Stimulated activated CD4-positive, alpha-beta T cell treated with anti-CD3 and anti-CD28 coated beads, TNF-alpha, amount 100 ng/mL, for 24 hours (primary cell): ENCODE measurements around the gene FAM107B.

Experiments used
- DNase-seq, 3 experiments: peaks; one replicate each; pipeline ENCODE4 v3.0.0-alpha.2; 2020; ENCODE audit warnings: low read depth in 3 of 3

FAM107B gene

DNA sequence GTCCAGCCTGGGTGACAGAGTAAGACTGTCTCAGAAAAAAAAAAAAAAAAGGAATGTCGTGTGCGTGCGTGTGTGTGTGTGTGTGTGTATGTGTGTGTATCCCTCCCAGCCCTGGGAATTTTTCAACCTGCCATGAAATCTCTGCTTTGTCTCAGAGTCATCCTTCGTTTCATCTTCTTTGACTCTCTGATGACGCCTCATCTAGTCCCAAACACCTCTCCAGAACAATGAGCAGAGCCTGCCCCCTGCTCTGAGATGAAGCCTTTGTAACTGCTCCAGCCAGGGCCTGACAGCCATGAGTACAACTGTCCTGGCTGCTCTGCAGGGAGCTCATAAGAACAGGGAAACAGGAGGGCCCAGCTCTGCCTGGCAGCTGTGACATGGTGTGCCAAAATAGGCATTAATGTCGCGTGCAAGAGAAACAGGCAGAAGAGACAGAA is 149.5 kb downstream of the FAM107B start:
- no peak for DNase-seq

GRCh38 chr10:14624600-14624999 is 150.1 kb downstream of the FAM107B start:
- DNase-seq = no peak

GRCh38 chr10:14623931-14624330 is 150.8 kb downstream of the FAM107B start:
- no peak for DNase-seq

DNA sequence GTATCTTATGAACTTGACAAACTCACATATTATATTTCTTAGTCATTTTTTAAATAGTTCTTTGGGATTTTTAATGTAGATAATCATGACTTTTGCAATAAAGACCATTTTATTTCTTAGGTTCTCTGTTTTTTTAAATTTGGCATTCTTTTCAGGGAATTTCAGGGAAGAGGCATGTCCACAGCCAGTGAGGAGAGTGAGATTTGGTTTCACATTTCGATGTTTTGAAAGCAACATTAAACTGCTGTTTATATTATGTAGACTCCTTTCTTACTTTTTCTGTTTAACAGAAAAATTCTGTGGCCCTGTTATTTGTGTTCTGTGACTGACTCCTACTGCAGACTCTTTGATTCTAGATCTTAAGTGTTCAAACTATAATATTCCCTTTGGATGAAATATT is 153.7 kb downstream of the FAM107B start:
- no peak for DNase-seq

GRCh38 chr10:14618674-14619073 is 156.0 kb downstream of the FAM107B start:
- no peak for DNase-seq

DNA sequence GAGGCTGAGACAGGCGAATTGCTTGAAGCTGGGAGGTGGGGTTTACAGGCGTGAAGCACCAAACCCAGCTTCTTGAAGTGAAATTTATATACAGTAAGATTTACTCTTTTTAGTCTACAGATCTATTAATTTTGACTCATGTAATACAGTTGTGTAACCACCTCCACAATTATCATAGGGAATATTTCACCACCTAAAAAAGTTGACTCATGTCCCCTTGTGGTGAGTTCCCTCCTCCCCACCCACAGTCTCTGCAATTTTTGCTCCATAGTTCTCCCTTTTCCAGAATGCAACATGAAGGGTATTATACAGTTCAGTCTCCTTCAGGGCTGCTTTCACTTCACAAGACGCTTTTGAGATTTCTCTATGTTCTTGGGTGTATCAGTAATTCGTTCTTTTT is 156.8 kb downstream of the FAM107B start:
- no peak for DNase-seq

DNA sequence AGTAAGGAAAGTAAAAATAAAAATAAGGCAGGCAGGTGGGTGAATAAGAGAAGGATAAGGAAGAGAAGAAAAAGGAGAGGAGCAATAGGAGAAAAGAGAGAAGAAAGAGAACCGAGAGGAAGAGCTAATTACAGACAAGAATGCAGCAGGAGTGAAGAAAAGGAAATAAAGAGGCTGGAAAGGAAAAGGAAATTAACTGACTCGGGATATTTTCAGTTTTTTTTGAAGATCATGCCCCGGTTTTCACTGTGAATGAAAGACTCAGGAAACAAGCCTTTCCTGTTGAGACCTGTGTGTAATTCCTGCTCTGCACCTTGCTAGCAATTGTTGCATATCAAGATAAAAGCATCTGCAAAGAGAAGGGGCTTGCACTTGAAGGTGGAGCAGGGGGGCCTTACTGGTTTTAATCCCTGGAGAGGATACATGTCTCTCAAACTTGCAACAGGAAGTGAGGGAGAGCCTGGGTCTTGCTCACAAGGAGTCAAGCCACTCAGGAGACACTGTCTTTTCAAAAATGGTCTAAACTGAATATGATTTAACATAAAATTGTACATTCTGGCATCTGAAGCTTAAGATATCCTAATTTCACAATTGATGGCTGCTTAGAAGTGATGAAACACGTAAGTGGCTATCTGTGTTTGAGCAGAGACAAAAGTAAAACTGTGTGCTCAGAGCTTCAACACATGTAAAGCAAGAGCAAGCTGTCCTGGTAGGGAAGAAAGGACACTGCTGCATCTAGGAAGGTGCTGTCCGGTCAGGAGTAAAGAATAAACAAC is 157.6 kb downstream of the FAM107B start:
- no peak for DNase-seq

GRCh38 chr10:14616465-14616864 is 158.2 kb downstream of the FAM107B start:
- no peak for DNase-seq

GRCh38 chr10:14613588-14613920 is 161.1 kb downstream of the FAM107B start:
- DNase-seq = no peak

DNA sequence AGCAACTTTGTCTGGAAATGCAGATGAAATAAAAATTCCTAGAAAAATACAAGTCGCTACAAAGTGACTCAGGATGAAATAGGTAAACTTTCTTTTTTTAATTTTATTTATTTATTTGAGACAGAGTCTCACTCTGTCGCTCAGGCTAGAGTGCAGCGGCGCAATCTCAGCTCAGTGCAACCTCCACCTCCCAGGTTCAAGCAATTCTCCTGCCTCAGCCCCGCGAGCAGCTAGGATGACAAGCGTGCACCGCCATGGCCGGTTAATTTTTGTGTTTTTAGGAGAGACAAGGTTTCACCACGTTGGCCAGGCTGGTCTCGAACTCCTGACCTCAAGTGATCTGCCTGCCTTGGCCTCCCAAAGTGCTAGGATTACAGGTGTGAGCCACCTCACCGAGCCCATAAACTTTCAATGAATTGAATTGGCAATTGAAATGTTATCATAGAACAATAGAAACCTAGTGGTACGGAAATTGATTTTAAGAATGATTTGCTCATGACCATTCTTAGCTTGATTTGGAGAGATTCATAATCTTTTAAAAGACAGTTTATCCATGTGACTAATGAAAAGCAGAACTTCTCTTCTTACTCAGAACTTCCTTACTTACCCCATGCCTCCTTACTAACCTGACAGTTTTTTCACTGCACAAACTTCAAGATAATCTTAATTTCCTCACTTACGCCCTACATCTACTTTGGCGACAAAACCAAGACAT is 161.7 kb downstream of the FAM107B start:
- DNase-seq = no peak

DNA sequence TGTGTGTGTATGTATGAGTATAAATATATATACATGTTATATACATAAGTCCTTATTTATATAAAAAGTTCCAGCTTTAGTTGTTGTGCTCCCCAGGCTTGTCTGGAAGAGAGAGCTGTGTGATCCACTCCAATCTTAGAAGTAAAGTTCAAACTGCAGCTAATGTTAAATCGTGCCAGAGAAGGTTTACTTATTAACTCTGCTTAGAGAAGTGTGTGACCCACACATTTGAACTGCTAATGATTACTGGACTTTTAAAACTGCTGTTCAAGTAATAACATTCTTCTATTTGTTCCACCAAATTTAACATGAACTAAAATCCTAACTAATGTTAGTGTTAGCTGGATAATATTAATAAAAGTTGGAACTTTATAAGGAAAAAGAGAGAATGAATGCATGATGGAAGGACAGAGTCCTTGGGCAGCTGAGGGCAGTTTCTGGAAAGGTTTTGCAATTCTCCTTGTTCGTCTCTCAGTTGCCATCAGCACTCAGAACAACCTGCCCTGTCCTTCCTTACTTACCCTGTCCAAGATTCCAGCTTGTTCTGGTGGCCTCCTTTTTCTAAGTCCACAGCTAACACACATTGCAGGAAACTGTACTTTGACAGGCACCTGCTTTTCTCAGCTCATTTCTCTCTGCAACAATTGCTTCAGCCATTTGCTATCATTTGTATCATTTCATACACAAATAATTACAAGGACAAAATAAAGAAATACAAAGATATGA is 162.6 kb downstream of the FAM107B start:
- no peak for DNase-seq

GRCh38 chr10:14609178-14609577 is 165.5 kb downstream of the FAM107B start:
- no peak for DNase-seq

GRCh38 chr10:14608381-14609001 is 166.2 kb downstream of the FAM107B start:
- DNase-seq = no peak

DNA sequence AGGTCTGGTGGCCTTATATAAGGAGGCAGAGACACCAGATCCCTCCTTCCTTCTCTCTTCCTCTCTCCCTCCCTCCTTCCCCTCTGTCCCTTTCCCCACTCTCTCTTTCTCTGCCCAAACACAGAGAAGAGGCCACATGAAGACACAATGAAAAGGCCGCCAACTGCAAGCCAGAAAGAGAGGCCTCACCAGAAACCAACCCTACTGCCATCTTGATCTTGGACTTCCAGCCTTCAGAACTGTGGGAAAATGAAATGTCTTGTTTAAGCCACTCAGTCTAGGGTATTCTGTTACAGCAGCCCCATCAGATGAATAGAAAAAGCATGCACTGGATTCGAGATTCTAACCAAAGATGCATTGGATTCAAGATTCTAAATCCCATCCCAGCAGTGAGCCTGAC is 168.1 kb downstream of the FAM107B start:
- DNase-seq = no peak

- peak in 1 of 3 experiments; percentile 31 for DNase-seq
Measured at GRCh38 chr10:14605231-14605925, 169.3 kb downstream of the FAM107B start.

DNA sequence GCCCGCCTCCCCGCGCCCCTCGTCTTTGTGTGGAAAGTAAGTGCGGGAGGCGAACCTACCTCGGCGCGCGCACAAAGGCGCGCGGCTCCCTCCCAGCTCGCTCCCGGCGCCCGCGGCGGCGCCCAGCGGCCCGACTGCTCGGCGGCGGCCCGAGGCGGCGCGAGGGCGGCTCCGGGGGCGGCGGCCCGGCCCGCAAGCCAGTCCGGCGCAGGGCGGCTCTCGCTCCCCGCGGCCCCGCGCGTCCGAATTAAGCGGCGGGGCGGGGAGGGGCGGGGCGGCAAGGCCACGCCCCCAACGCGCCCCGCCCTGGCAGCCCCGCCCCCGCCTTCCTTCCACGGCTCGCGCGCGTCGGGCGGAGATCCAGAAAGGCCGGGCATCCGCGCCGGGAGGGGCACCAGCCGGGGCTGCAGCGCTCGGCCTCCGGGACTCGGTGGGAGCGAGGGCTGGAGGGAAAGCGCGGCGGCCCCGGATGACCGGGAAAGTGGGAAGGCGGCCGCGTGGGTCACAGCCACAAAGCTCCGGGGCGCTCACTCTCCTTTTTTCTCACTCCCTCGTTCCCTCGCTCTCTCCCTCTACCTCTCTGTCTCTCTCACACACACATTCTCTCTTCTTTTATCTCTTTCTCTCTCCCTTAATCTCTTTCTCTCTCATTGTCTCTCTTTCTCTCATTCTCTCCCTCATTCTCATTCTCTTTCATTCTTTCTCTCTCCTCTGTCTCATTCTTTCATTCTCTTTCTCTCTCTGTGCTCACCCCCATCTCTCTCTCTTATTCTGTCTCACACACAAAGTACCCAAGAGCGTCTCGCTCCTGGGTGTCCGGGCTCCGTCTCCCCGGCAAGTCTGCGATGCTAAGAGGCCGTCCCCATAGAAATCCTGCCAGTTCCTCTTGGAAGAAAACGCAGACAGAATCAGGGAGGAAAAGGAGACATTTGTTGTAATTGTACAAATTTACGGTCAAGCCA is 170.2 kb downstream of the FAM107B start:
- peak; percentile 43 to 62 (median 57) for DNase-seq

GRCh38 chr10:14603534-14604102 is 171.1 kb downstream of the FAM107B start:
- DNase-seq = no peak

GRCh38 chr10:14602807-14603533 is 171.7 kb downstream of the FAM107B start:
- no peak for DNase-seq
